ENCODE measurements around the gene ATM.
"Not testable (repeated sequence)": the region's sequence is repeated elsewhere in the genome, so short reads cannot be mapped to it uniquely, and the experiment has no call there.

Gene ATM

GRCh38 chr11:108278546-108278945 lies 55.7 kb downstream of the ATM start:
- no peak for TF ChIP-seq CTCF (IDR thresholded peaks at IDR 0.05; ENCODE audit: low read length, missing control alignments)
- peak; percentile 1 for DNase-seq (ENCODE audit: low read depth)

GRCh38 chr11:108278954-108279353 lies 56.1 kb downstream of the ATM start:
- no peak for DNase-seq (ENCODE audit: low read depth)
- TF ChIP-seq CTCF (IDR thresholded peaks at IDR 0.05; ENCODE audit: low read length, missing control alignments) = no peak
- no peak overlapping the region for H3K4me3 ChIP-seq (replicated peaks; ENCODE audit: low read depth, low read length)

More at GRCh38 chr11:108278546-108278945, 55.7 kb downstream of the ATM start:
- no peak overlapping the region for H3K4me3 ChIP-seq (replicated peaks; ENCODE audit: low read depth, low read length)

DNA sequence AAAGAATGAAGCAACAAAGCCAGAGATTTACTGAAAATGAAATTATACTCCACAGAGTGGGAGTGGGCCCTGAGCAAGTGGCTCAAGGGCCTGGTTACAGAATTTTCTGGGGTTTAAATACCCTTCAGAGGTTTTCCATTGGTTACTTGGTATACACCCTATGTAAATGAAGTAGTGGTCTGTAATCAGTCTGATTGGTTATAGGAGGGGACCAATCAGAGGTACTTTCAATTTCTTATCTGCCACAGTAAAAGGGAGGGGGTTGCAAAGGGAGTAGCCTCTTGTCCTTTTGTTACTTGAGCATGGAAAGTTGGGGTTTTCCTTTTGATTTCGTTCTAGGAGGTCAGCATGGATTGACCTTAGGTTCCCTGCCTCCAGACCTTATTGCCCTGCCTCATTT lies 63.5 kb downstream of the ATM start:
- H3K4me3 ChIP-seq (replicated peaks; ENCODE audit: low read depth, low read length) = no peak overlapping the region
- no peak for TF ChIP-seq CTCF (IDR thresholded peaks at IDR 0.05; ENCODE audit: low read length, missing control alignments)
- no peak for DNase-seq (ENCODE audit: low read depth)

DNA sequence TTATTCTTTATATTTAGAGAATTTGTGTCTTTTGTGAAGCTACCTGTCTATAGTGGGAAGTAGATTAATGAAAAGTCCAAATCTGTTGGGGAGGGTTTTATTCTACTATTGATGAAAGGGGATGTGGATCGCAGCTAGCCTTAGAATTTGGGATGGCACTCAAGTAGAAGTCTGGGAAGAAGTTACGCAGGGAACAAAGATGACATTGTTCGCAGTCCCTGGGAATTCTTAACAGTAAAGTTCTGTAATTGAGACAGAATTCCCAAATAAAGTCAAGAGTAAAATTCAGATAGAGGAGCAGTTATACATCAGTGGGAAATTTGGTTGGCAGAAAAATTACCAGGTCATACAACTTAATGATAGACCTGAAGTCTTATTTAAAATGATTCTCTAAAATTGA lies 64.1 kb downstream of the ATM start:
- DNase-seq (ENCODE audit: low read depth) = no peak
- no peak overlapping the region for H3K4me3 ChIP-seq (replicated peaks; ENCODE audit: low read depth, low read length)
- TF ChIP-seq CTCF (IDR thresholded peaks at IDR 0.05; ENCODE audit: low read length, missing control alignments) = no peak

DNA sequence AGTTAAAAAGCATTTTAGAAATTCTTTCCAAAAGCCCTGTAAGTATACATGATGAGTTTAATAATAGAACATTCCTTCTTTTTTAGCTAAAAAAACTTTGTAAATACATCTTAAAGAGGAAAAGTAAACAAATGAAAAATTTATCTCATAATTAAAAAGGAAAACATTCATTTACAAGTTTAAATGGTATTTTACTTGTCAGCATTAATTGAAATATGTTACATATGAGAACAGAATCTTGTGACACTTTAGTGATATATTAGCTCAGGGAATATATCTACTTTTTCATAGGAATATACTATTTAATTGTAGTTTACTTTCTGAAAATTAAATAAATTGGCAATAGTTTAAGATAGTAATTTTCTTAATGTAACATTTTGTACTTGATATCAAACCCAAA lies 66.2 kb downstream of the ATM start:
- H3K4me3 ChIP-seq (replicated peaks; ENCODE audit: low read depth, low read length); DNase-seq (ENCODE audit: low read depth): not testable (repeated sequence)

DNA sequence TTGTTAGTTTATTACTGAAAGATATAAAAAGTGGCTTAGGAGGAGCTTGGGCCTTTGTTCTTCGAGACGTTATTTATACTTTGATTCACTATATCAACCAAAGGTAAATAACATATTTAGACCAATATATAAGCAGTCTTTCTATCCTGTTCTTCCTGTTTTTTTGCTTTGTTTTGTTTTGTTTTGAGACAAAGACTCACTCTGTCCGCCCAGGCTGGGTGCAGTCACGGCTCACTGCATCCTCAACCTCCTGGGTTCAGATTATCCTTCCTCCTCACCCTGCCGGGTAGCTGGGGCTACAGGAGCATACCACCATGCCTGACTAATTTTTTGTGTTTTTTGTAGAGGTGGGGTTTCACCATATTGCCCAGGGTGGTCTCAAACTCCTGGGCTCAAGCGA lies 66.8 kb downstream of the ATM start:
- TF ChIP-seq CTCF (IDR thresholded peaks at IDR 0.05; ENCODE audit: low read length, missing control alignments) = no peak
- no peak overlapping the region for H3K4me3 ChIP-seq (replicated peaks; ENCODE audit: low read depth, low read length)
- DNase-seq (ENCODE audit: low read depth) = no peak

GRCh38 chr11:108293229-108293628 lies 70.4 kb downstream of the ATM start:
- no peak overlapping the region for H3K4me3 ChIP-seq (replicated peaks; ENCODE audit: low read depth, low read length)
- TF ChIP-seq CTCF (IDR thresholded peaks at IDR 0.05; ENCODE audit: low read length, missing control alignments) = no peak
- no peak for DNase-seq (ENCODE audit: low read depth)
